HG03342 (cell line): ENCODE results near the gene M1AP.
A peak's percentile ranks its signal among the peaks of the same experiment; 100 is the strongest.

Experiments used
- ATAC-seq: cut with Tn5 transposase; IDR thresholded peaks from one replicate; pipeline ENCODE4 v1.9.1; 2021; ENCODE audit warnings: mild to moderate bottlenecking, moderate library complexity; ENCODE audit not compliant: unreplicated experiment

The M1AP gene

DNA sequence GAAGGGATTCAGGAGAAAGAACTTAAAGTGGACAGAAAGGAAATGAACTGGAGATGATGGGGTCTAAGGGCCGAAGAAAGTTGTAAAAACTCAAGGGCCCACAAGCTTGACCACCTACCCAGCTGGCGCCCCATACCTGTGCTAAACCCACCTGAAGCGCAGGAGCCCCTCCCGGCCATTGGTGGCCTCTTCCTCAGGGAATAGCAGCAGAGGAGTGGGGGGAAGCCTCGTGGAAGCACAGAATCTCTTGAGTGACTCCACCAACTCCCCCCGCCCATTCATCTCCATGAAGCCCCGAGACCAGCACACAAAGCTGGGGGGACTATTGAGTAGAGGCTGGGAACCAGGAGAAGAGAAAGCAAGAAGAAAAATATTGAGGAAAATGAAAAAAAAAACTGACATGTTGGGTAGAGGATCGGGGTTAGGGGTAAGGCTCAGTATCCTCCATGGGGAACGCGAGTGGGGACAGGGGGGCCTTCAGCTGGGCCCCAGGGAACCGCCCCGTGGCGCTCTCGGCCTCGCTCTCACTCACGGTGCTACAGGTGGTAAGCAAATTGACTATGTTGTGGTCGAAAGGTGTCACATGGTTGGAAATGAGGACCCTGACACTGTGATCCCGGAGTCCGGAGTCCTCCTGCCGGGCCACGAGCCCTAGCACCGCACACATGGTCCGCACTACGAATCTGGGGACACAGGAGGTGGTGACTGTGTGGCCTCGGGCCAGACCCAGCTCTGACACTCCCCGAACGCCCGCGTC lies 119.4 kb downstream of the M1AP start:
- ATAC-seq = peak; percentile 12

DNA sequence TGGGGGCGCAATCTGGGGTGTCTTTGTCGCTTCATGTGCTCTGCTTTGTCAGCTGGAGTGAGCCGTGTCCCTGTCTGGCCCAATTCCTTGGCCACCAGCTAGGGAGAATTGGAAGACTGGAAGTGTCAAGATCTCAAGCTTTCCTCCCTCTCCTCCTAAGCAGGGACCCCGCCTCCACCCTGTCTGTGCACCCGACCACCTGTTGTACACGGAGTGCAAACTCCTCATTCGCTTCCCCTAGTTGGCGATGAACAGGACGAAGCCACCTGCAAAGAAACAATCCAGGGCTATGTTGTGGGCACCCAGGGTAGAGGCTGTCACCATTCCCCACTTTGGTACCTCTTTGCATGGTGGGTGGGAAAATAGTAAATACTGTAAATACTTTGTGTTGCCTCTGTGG lies 120.4 kb downstream of the M1AP start:
- ATAC-seq = no peak

DNA sequence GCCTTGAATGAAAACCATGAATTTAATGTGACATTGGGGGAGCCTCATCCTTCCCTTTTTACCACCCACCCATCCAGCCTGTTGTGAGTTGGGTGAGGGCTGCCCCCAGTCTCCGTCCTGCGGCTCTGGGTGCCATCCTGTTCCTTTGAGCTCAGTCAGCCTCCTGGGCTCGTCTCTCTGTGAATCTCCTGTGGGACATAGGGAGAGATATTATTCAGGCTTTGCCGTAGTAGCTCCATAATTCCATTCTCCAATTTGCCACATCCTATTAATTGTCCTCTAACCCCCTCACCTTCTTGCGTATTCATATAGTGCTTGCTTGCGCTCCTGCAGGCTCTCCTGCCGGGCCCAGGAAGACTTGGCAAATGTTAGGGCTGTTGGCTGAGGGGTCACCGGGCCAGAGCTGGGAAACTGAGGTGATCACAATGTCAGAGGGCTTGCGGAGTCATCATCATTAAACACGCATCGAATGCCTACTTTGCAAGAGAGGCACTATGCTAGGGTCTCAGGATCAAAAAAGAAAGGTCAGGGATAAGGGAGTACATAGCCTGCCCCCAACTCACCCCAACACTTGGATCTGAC lies 121.4 kb downstream of the M1AP start:
- no peak for ATAC-seq

- ATAC-seq = peak; percentile 20
Measured at GRCh38 chr2:74525717-74526648, 122.1 kb downstream of the M1AP start, which contains the start of gene DQX1. Gene DQX1, minus strand, starts transcription at chr2:74526231. Its CDS starts 502 bp downstream, at chr2:74525729.

GRCh38 chr2:74524955-74525716 lies 123.0 kb downstream of the M1AP start:
- no peak for ATAC-seq

DNA sequence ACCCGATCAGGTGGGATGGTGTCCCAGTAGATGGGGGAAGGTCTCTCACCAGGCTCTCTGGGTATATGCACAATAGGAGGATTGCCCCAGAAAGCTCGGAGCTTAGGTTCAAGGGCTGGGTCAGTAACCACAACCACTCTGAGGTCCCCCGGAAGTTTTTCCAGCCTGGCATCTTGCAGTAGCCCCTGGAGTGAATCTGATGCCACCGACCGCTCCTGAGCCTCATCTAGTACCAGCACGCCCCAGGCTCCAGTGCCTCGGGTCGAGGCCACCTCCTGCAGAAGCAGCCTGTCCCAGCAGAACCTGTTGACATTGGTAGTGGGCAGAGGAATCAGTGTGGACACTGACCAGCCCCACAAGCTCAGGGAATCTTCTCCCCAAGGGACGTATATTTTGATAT lies 124.1 kb downstream of the M1AP start:
- ATAC-seq = no peak

GRCh38 chr2:74522516-74522915 lies 125.6 kb downstream of the M1AP start:
- no peak for ATAC-seq

GRCh38 chr2:74516650-74517049 lies 131.5 kb downstream of the M1AP start:
- ATAC-seq = no peak

- ATAC-seq = peak; percentile 83
Measured at GRCh38 chr2:74515981-74516633, 132.0 kb downstream of the M1AP start.

DNA sequence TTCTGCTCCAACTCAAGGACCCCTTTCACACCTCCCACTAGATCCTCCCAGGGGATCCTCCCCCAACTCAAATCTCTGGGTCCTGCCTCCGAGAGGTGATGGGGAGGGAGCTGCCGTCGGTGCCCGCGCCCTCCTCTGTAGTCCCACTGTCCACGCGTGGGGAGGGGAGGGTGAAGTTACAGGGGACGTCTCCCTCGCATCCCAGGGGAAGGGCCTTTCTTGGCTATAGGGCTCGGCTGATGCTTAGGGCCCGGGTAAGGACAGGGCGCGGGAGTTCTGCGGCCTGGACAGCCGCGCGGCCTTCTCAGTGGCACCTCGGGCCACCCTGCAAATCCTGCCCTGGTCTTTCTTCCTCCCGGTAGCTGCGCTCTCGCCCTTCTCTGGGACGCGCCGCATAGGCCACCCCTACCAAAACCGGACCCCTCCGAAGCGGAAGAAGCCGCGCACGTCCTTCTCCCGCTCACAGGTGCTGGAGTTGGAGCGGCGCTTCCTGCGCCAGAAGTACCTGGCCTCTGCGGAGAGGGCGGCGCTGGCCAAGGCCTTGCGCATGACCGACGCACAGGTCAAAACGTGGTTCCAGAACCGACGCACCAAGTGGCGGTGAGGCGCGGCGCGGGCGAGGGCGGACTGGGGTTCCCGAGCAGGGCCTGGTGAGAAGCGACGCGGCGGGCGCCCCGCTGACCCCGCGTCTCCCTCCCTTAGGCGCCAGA lies 132.7 kb downstream of the M1AP start:
- no peak for ATAC-seq

DNA sequence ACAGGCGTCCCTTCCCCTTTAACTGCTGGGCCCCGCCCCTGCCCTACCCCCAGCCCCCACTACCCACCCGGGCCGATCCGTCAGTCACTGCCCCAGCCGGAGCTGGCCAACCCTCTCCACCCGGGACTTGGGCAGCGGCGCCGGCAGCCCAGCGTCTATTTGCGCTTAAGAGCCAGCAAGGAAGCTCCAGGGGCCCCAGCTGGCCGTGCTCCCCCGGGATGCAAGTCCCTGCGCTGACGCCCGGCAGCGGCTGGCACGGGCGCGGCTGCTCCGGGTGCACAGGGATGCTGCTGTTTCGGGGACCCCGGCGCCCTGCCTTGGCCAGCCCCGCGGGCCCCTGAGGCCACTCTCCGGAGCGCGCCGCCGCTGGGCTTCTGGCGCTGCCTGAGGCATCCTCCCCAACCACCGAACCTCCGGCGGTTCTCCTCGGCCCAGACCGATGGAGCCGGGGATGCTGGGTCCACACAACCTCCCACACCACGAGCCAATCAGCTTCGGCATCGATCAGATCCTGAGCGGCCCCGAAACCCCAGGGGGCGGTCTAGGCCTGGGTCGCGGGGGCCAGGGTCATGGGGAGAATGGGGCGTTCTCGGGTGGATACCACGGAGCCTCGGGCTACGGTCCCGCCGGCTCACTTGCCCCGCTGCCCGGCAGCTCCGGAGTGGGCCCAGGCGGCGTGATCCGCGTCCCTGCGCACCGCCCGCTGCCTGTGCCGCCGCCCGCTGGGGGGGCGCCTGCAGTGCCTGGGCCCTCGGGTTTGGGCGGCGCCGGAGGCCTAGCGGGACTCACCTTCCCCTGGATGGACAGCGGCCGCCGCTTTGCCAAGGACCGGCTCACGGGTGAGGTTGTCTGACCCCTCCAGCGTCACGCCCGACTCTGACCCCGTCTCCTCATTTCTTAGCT lies 133.5 kb downstream of the M1AP start, which contains the start of gene TLX2:
Gene TLX2, plus strand, starts transcription at position 83 of the 903 bp plus-strand sequence. Its CDS starts 357 bp downstream, at position 440.
- no peak for ATAC-seq

DNA sequence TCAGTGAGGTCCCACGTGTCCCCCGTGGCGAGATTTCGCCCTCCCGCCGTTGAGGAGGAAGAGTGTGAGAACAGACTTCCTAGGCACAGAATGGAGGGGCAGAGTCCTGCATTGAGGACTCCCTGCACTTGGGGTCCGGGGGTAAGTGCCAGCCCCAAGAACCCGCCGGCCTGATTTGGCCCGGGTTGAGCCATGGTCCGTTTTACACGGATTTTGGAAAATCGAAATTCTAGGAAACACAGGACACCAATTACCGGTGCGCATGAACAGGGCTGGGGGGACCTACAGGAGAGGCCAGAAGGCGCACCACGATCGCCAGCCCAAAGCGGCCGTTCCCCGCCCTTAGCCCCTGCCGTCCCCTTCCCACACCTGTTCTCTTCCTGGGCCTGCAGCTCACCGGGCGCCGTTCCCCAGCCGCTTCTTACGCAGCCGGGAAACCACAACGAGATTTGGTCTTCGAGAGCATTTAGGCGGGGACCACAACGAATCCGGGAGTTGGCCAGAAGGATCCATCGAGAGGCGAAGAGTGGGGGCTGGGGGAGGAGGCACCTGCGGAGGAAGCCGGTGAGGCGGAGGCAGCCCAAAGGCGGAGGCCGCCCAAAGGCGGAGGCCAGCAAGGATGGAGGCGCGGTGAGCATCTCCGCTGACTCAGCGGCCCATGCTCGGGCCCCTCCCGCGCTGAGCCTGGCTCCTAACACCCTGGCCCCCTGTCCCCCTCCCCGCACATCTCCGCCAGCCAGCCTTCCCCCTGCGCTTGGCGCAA lies 134.3 kb downstream of the M1AP start:
- no peak for ATAC-seq

- no peak for ATAC-seq
Measured at GRCh38 chr2:74512744-74513604, 135.2 kb downstream of the M1AP start.

DNA sequence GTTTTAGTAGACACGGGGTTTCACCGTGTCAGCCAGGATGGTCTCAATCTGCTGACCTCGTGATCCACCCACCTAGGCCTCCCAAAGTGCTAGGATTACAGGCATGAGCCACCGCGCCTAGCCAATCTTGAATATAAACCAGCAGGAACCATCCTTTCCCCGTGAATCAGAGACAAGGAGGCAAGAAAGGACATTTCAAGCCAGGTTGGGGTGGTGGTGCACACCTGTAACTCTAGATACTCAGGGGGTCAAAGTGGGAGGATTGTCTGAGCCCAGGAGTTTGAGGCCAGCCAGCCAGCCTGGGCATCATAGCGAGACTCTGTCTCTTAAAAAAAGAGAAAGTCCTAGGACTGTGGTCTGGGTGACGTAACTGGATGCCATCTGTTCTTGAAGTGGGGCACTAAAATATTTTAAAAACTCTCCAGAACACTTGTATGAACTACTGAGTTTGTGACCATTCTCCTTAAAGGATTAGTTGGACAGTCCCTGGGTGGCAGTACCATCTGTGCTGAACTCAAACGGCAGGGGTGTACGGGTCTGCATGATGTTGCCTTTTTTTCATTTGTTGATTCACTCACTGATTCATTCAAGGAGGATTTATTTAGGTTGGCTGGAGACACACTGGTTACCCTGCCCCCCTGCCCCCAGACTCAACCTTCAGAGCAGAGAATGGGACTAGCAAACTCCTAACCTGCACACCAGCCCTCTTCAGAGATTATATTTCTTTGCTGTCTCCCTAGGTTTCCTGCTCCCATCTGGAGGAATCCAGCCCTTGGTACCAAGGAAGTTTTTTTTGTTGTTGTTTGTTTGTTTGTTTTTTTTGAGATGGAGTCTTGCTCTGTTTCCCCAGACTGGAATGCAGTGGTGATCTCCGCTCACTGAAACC lies 136.8 kb downstream of the M1AP start:
- no peak for ATAC-seq

GRCh38 chr2:74510272-74510671 lies 137.9 kb downstream of the M1AP start:
- ATAC-seq = no peak
